Activated CD4-positive, alpha-beta T cell treated with anti-CD3 and anti-CD28 coated beads, Interleukin-2, amount 10 ng/mL, durations not matched to agents 7 days and 5 days (primary cell): ENCODE measurements around the gene STK33. TPM values are rescaled to one million over a fixed set of nuclear protein-coding genes. Genes with fewer than 3 reads are reported as not detected.

Experiments used
- CTCF ChIA-PET: fragments of 350-600 bp; sonication (Branson Sonifier 250); formaldehyde crosslinking; loops from one replicate; lab custom pipeline; 2021; ENCODE audit warnings: antibody characterized with exemption; lab: Charles Lee
- POLR2A ChIA-PET: fragments of 350-600 bp; sonication (Branson Sonifier 250); formaldehyde crosslinking; loops from one replicate; lab custom pipeline; 2021; ENCODE audit warnings: antibody characterized with exemption; lab: Charles Lee
- DNase-seq: peaks from one replicate; pipeline ENCODE4 v3.0.0-alpha.2; 2020
- H3K27ac Mint-ChIP-seq: one replicate; pipeline ENCODE4 v1.8.0; 2021; ENCODE audit warnings: mild to moderate bottlenecking, moderate library complexity, mixed read lengths
- H3K27me3 Mint-ChIP-seq: one replicate; pipeline ENCODE4 v1.8.0; 2021; ENCODE audit warnings: mixed read lengths
- H3K36me3 Mint-ChIP-seq: one replicate; pipeline ENCODE4 v1.8.0; 2021; ENCODE audit warnings: low read depth, mixed read lengths
- H3K4me1 Mint-ChIP-seq: one replicate; pipeline ENCODE4 v1.8.0; 2021; ENCODE audit warnings: mixed read lengths
- H3K4me3 Mint-ChIP-seq: one replicate; pipeline ENCODE4 v1.8.0; 2021; ENCODE audit warnings: mild to moderate bottlenecking, moderate library complexity, mixed read lengths
- H3K9me3 Mint-ChIP-seq: one replicate; pipeline ENCODE4 v1.8.0; 2021; ENCODE audit warnings: mixed read lengths
- total RNA-seq, 2 experiments: library from RNA; stranded (reverse); gene quantifications; one replicate each; pipeline ENCODE4 v1.2.3, GENCODE V29; 2021

The STK33 gene
- total RNA-seq, 2 experiments from 2014 or later, result 0.79 to 1.1 TPM

DNA sequence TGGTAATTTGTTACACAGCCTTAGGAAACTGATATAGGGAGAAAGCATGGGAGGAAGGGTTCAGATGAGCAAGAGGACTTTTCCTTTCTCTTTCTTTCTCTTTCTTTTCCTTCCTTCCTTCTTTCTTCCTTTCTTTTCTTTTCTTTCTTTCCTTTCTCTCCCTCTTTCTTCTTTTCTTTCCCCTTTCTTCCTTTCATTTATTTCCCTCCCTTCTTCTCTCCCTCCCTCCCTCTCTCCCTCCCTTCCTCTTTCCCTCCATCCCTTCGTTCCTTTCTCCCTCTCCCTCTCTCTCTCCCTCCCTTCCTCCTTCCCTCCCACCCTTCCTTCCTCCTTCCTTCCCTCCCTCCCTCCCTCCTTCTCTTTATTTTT lies 222.5 kb downstream of the STK33 start:
- Mint-ChIP-seq H3K27me3 (peaks cover 6% of the 10 kb centered on the region), H3K27ac (no peak overlapping the region), H3K9me3 (no peaks in the 10 kb centered on the region), H3K36me3 (no peaks in the 10 kb centered on the region), H3K4me1 (no peaks in the 10 kb centered on the region), H3K4me3 (no peak overlapping the region)
- ChIA-PET POLR2A (no interaction called here), CTCF (no interaction called here)
- no peak for DNase-seq

DNA sequence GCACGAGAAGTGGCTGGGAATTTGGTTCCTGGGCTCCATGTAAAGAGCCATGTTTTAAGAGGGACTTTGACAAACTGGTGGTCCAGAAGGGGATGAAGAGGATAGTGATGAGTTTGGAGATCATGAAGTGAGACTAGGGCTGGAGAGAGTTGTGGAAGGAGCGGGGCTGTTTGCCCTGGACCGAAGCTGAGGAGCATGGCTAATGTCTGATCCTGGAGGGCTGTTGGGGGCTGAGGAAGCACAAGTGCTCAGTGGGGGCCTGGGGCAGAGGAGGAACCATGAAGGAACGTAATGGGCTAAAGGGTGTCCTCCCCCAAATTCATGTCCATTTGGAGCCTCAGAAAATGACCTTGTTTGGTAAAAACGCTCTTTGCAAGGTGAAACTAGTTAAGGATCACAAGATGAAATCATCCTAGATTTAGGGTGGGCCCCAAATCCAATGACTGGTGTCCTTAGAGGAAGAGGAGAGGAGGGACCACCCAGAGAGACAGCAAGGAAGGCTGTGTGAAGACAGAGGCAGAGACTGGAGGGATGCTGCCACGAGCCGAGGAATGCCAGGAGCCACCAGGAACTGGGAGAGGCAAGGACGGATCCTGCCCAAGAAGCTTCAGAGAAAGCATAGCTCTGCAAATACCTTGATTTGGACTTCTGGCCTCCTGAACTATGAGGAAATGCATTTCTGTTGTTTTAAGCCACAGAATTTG lies 223.1 kb downstream of the STK33 start:
- no peak overlapping the region for H3K27ac Mint-ChIP-seq
- DNase-seq, result no peak
- ChIA-PET CTCF (no interaction called here), POLR2A (no interaction called here)
- no peaks in the 10 kb centered on the region for H3K4me1 Mint-ChIP-seq
- no peak overlapping the region for H3K4me3 Mint-ChIP-seq
- peaks cover 6% of the 10 kb centered on the region for H3K27me3 Mint-ChIP-seq
- H3K9me3 Mint-ChIP-seq, result no peaks in the 10 kb centered on the region
- H3K36me3 Mint-ChIP-seq, result no peaks in the 10 kb centered on the region

GRCh38 chr11:8369592-8370205 lies 224.3 kb downstream of the STK33 start:
- POLR2A ChIA-PET, result no interaction called here
- CTCF ChIA-PET, result interaction anchor here (0.6 to 0.8 kb wide), 2 partner anchors 46 to 1899 kb away, joined by 3 to 4 read pairs; no protein-coding TSS in a partner anchor

DNA sequence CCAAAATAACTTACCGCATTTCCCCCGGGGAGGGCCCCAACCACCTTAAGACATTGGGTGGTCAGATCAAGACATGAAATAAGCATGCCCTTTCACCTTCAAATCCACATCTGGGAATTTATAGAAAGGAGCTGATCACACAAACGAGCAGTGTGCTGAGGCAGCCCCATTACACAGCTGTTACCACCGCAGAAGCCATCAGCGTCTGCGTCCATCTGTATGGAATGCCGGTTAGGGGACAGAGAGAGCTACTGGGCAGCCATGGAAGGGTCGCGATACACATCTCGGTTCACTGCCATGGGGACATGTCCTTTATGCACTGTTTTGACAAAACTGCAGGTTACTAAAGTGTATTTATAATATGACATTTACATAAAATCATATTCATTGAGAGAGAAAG lies 225.3 kb downstream of the STK33 start:
- H3K36me3 Mint-ChIP-seq, result no peaks in the 10 kb centered on the region
- H3K4me1 Mint-ChIP-seq, result no peaks in the 10 kb centered on the region
- H3K4me3 Mint-ChIP-seq, result no peak overlapping the region
- peaks cover 2% of the 10 kb centered on the region for H3K27me3 Mint-ChIP-seq
- ChIA-PET CTCF (no interaction called here), POLR2A (no interaction called here)
- H3K9me3 Mint-ChIP-seq, result no peaks in the 10 kb centered on the region
- H3K27ac Mint-ChIP-seq, result no peak overlapping the region
- no peak for DNase-seq

More at GRCh38 chr11:8369592-8370205, 224.3 kb downstream of the STK33 start:
- no peaks in the 10 kb centered on the region for H3K4me1 Mint-ChIP-seq
- no peak overlapping the region for H3K27ac Mint-ChIP-seq
- DNase-seq, result no peak
- no peaks in the 10 kb centered on the region for H3K36me3 Mint-ChIP-seq
- no peak overlapping the region for H3K4me3 Mint-ChIP-seq
- peaks cover 2% of the 10 kb centered on the region for H3K27me3 Mint-ChIP-seq
- no peaks in the 10 kb centered on the region for H3K9me3 Mint-ChIP-seq

GRCh38 chr11:8368194-8368593 lies 225.8 kb downstream of the STK33 start:
- Mint-ChIP-seq H3K27me3 (peaks cover 2% of the 10 kb centered on the region), H3K4me3 (no peak overlapping the region), H3K9me3 (no peaks in the 10 kb centered on the region), H3K27ac (no peak overlapping the region), H3K4me1 (no peaks in the 10 kb centered on the region), H3K36me3 (no peaks in the 10 kb centered on the region)
- CTCF ChIA-PET, result no interaction called here
- no peak for DNase-seq
- POLR2A ChIA-PET, result no interaction called here

DNA sequence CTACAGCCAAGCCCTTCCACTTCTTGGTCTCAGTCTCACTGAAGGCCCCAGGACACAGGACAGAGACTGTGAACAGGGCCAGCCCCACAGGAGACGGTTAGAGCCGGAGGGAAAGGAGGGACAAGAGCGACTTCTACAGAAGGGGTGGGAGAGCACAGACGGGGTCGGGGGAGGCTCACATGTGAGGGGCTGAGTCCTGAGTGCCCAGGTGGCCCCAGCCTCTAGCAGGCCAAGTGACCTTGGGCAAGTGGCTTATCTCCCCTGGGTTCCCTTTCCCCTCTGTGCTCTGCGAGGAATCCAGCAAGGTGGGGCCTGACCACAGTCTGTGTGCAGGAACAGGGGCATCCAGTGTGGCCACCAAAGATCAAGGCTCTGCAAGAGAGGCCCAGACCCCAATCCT lies 227.7 kb downstream of the STK33 start:
- Mint-ChIP-seq H3K4me3 (no peak overlapping the region), H3K27ac (no peak overlapping the region), H3K27me3 (peaks cover 2% of the 10 kb centered on the region), H3K36me3 (no peaks in the 10 kb centered on the region), H3K4me1 (no peaks in the 10 kb centered on the region), H3K9me3 (no peaks in the 10 kb centered on the region)
- POLR2A ChIA-PET, result no interaction called here
- CTCF ChIA-PET, result no interaction called here
- no peak for DNase-seq

DNA sequence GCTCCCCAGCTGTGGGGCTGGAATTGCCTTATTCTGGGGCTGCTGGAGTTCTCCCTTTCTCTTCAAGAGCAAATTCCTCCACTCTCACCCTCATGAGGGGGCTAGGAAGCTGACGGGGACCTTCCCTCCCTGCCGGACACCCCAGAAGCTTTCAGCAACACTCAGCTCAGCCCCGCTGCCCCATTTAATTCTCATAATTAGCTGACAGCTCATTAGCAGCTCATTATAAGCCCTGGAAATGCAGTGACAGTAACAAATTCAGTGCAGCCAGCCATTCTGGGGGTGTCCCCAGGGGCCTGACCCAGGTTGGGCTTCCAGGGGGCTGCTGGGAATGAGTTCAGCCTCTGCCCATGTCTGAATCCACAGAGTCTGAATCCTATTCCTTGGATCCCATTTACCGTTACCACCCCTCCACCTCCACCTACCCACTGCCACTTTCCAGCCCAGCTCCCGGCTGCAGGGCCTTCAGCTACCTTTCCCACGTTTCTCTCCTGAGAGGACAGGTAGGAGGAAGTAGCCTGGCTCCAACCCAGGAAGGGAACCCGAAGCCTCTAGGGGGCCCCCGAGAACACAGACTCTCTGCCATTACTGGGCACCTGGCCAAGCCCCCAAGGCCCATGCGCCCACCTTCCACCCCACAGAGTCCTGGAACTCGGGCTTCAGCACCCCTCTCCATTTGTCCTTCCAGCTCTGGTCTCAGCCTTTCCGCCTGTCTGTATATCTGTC lies 228.6 kb downstream of the STK33 start:
- H3K27ac Mint-ChIP-seq, result no peak overlapping the region
- no peak for DNase-seq
- POLR2A ChIA-PET, result no interaction called here
- CTCF ChIA-PET, result no interaction called here
- H3K9me3 Mint-ChIP-seq, result no peaks in the 10 kb centered on the region
- peaks cover 2% of the 10 kb centered on the region for H3K27me3 Mint-ChIP-seq
- H3K4me3 Mint-ChIP-seq, result no peak overlapping the region
- H3K4me1 Mint-ChIP-seq, result no peaks in the 10 kb centered on the region
- H3K36me3 Mint-ChIP-seq, result no peaks in the 10 kb centered on the region

DNA sequence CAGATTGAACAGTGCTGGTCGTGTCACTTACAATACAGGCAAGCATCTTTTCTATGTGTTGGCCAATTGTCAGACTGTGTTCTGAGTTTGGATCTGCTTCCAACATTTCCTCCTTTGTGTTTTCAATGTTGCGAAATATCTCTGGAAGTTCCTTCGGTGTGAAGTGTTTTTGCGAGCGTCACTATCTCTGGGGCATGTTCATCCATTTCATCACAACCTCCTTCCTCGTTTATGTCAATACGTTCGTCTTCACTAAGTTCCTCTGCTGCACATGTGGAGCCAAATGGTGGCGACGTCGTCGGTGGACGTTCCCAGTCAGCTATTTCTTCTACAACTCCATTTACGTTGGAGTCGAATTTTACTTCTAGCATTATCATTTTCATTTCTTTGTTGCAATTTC lies 230.1 kb downstream of the STK33 start:
- Mint-ChIP-seq H3K36me3 (no peaks in the 10 kb centered on the region), H3K9me3 (no peaks in the 10 kb centered on the region), H3K4me1 (no peaks in the 10 kb centered on the region), H3K27me3 (no peaks in the 10 kb centered on the region), H3K4me3 (no peak overlapping the region), H3K27ac (no peak overlapping the region)
- CTCF ChIA-PET, result no interaction called here
- POLR2A ChIA-PET, result no interaction called here
- DNase-seq, result no peak

- no peak overlapping the region for H3K4me3 Mint-ChIP-seq
- POLR2A ChIA-PET, result no interaction called here
- H3K27me3 Mint-ChIP-seq, result no peaks in the 10 kb centered on the region
- CTCF ChIA-PET, result no interaction called here
- no peak for DNase-seq
- H3K27ac Mint-ChIP-seq, result no peak overlapping the region
- no peaks in the 10 kb centered on the region for H3K9me3 Mint-ChIP-seq
- no peaks in the 10 kb centered on the region for H3K4me1 Mint-ChIP-seq
- no peaks in the 10 kb centered on the region for H3K36me3 Mint-ChIP-seq
These were observed 231.1 kb downstream of the STK33 start for GRCh38 chr11:8362899-8363298.

GRCh38 chr11:8362491-8362890 lies 231.5 kb downstream of the STK33 start:
- CTCF ChIA-PET, result no interaction called here
- POLR2A ChIA-PET, result no interaction called here
- Mint-ChIP-seq H3K27ac (no peak overlapping the region), H3K4me3 (no peak overlapping the region), H3K27me3 (no peaks in the 10 kb centered on the region), H3K4me1 (no peaks in the 10 kb centered on the region), H3K9me3 (no peaks in the 10 kb centered on the region), H3K36me3 (no peaks in the 10 kb centered on the region)
- DNase-seq, result no peak

- Mint-ChIP-seq H3K27ac (no peak overlapping the region), H3K9me3 (no peaks in the 10 kb centered on the region), H3K36me3 (no peaks in the 10 kb centered on the region), H3K27me3 (no peaks in the 10 kb centered on the region), H3K4me1 (no peaks in the 10 kb centered on the region), H3K4me3 (no peak overlapping the region)
- no peak for DNase-seq
- ChIA-PET POLR2A (no interaction called here), CTCF (no interaction called here)
These were observed 232.3 kb downstream of the STK33 start for GRCh38 chr11:8361664-8362210.

- no peaks in the 10 kb centered on the region for H3K27me3 Mint-ChIP-seq
- CTCF ChIA-PET, result no interaction called here
- DNase-seq, result no peak
- no peaks in the 10 kb centered on the region for H3K36me3 Mint-ChIP-seq
- no peaks in the 10 kb centered on the region for H3K4me1 Mint-ChIP-seq
- no peak overlapping the region for H3K4me3 Mint-ChIP-seq
- no peak overlapping the region for H3K27ac Mint-ChIP-seq
- H3K9me3 Mint-ChIP-seq, result no peaks in the 10 kb centered on the region
- POLR2A ChIA-PET, result no interaction called here
These were observed 232.8 kb downstream of the STK33 start for GRCh38 chr11:8361206-8361605.

GRCh38 chr11:8360086-8360828 lies 233.8 kb downstream of the STK33 start:
- H3K9me3 Mint-ChIP-seq, result no peaks in the 10 kb centered on the region
- H3K4me1 Mint-ChIP-seq, result no peaks in the 10 kb centered on the region
- POLR2A ChIA-PET, result no interaction called here
- no peaks in the 10 kb centered on the region for H3K36me3 Mint-ChIP-seq
- H3K27ac Mint-ChIP-seq, result no peak overlapping the region
- CTCF ChIA-PET, result no interaction called here
- DNase-seq, result no peak
- no peak overlapping the region for H3K4me3 Mint-ChIP-seq
- H3K27me3 Mint-ChIP-seq, result peaks cover 3% of the 10 kb centered on the region
